GOT3 (cell line): ENCODE results near the gene PLEK.
"Not testable (repeated sequence)": the region's sequence is repeated elsewhere in the genome, so short reads cannot be mapped to it uniquely, and the experiment has no call there.

Experiments
- DNase-seq: peaks from one replicate; lab custom pipeline; 2025; ENCODE audit warnings: mixed read lengths; lab: John Stamatoyannopoulos, UW

The PLEK gene

GRCh38 chr2:68441994-68442322 lies 76.9 kb downstream of the PLEK start:
- no peak for DNase-seq

- DNase-seq, result not testable (repeated sequence)
Observed at GRCh38 chr2:68446425-68446824, 81.3 kb downstream of the PLEK start.
